ENCODE data around the gene KIF1A.

The KIF1A gene

GRCh38 chr2:240819126-240819857, 727 bp downstream of the KIF1A start:
- no peak for DNase-seq (ENCODE audit: low spot score)

- DNase-seq (ENCODE audit: low spot score): no peak
Observed at GRCh38 chr2:240818293-240819125, 1.5 kb downstream of the KIF1A start.

- DNase-seq (ENCODE audit: low spot score): no peak
Observed at GRCh38 chr2:240817496-240818292, 2.3 kb downstream of the KIF1A start.

GRCh38 chr2:240816584-240817495, 3.2 kb downstream of the KIF1A start:
- no peak for DNase-seq (ENCODE audit: low spot score)

GRCh38 chr2:240815761-240816583, 4.0 kb downstream of the KIF1A start:
- no peak for DNase-seq (ENCODE audit: low spot score)

GRCh38 chr2:240814946-240815760, 4.9 kb downstream of the KIF1A start:
- DNase-seq (ENCODE audit: low spot score): no peak

- no peak for DNase-seq (ENCODE audit: low spot score)
Observed at GRCh38 chr2:240814280-240814679, 5.7 kb downstream of the KIF1A start.

GRCh38 chr2:240813231-240813921, 6.6 kb downstream of the KIF1A start:
- no peak for DNase-seq (ENCODE audit: low spot score)

- DNase-seq (ENCODE audit: low spot score): no peak
Observed at GRCh38 chr2:240812721-240813120, 7.3 kb downstream of the KIF1A start.

- DNase-seq (ENCODE audit: low spot score): no peak
Observed at GRCh38 chr2:240812301-240812680, 7.7 kb downstream of the KIF1A start.

- no peak for DNase-seq (ENCODE audit: low spot score)
Observed at GRCh38 chr2:240811346-240812300, 8.4 kb downstream of the KIF1A start.

GRCh38 chr2:240810621-240811020, 9.4 kb downstream of the KIF1A start:
- no peak for DNase-seq (ENCODE audit: low spot score)

- DNase-seq (ENCODE audit: low spot score): no peak
Observed at GRCh38 chr2:240810199-240810598, 9.8 kb downstream of the KIF1A start.

GRCh38 chr2:240809276-240809675, 10.7 kb downstream of the KIF1A start:
- no peak for DNase-seq (ENCODE audit: low spot score)

GRCh38 chr2:240806459-240806858, 13.6 kb downstream of the KIF1A start:
- no peak for DNase-seq (ENCODE audit: low spot score)

- DNase-seq (ENCODE audit: low spot score): no peak
Observed at GRCh38 chr2:240806006-240806405, 14.0 kb downstream of the KIF1A start.

- DNase-seq (ENCODE audit: low spot score): no peak
Observed at GRCh38 chr2:240803191-240803590, 16.8 kb downstream of the KIF1A start.
